NT2/D1 (cell line): ENCODE measurements around the gene XIRP2.

Experiments
- YY1 ChIP-seq: IDR thresholded peaks from 2 replicates; pipeline ENCODE4 v1.6.1; 2011; ENCODE audit not compliant: insufficient read length, insufficient read depth
- ZNF274 ChIP-seq: IDR thresholded peaks from 2 replicates; pipeline ENCODE4 v1.6.1; 2011; ENCODE audit warnings: mild to moderate bottlenecking, low read depth, low read length

DNA sequence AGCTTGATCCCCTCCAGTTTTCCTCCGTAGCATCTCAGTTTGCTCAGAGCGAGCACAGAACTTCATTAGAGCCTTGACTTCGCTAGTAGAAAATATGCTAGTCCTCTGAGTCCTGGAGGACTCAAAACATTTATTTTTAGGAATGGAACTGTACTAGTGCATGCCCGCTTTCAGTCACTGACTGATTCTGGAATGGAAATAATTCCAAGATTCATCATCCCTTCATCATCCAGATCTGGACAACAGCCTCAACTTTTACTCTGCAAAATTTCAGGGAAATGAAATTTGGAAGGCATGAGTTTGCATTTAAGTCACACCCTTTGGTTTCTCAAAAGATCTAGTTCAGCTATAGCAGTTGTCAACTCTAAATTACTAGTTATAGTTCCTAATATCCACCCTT lies 304.6 kb downstream of the XIRP2 start:
- TF ChIP-seq ZNF274 (no peak), YY1 (no peak)
